ENCODE data around the gene ELOF1. TPM values are rescaled to one million over a fixed set of nuclear protein-coding genes. Genes with fewer than 3 reads are reported as not detected.
A peak's percentile ranks its signal among the peaks of the same experiment; 100 is the strongest.

ELOF1 gene
- total and polyA plus RNA-seq, 2 of the 13 experiments (the other 11 are each of a cell fraction or from before 2014, with no cell fraction given), result 14.5 to 43.2 TPM

GRCh38 chr19:11558881-11559828 is at the start of gene ELOF1 (continued):
- TF ChIP-seq HNF4A (CRISPR knock-in tag; IDR thresholded peaks at IDR 0.05) (no peak), MAFF (IDR thresholded peaks at IDR 0.05; ENCODE audit: low read depth, low read length) (no peak), XBP1 (CRISPR knock-in tag; IDR thresholded peaks at IDR 0.05) (no peak), ZNF572 (CRISPR knock-in tag; IDR thresholded peaks at IDR 0.05) (0 out of 2 replicates have a peak, but pooled peaks have one; percentile 60), ZNF788 (CRISPR knock-in tag; IDR thresholded peaks at IDR 0.05; ENCODE audit: borderline replicate concordance) (peak; percentile 63; the same call in 1 of the 2 replicates), ZNF737 (CRISPR knock-in tag; IDR thresholded peaks at IDR 0.05; ENCODE audit: borderline replicate concordance) (no peak), NCOA5 (CRISPR knock-in tag; IDR thresholded peaks at IDR 0.05) (no peak), SOX13 (IDR thresholded peaks at IDR 0.05) (no peak), SOX13 (CRISPR knock-in tag; conservative IDR thresholded peaks at IDR 0.05 in 1 of 2, IDR thresholded peaks at IDR 0.05 in 1 of 2) (no peak), ZNF580 (CRISPR knock-in tag; IDR thresholded peaks at IDR 0.05; ENCODE audit: borderline replicate concordance, low read depth) (no peak), RERE (CRISPR knock-in tag; IDR thresholded peaks at IDR 0.05; ENCODE audit: low read depth) (no peak), ZIK1 (CRISPR knock-in tag; IDR thresholded peaks at IDR 0.05; ENCODE audit: borderline replicate concordance, low read depth) (no peak), POLR2A (IDR thresholded peaks at IDR 0.05; ENCODE audit: insufficient read depth in 1 of 2, low read depth in 2 of 2, low read length in 2 of 2) (peak; percentile 85 to 98), PCBP2 (optimal IDR thresholded peaks at IDR 0.05; ENCODE audit: low read depth, low read length, poor library complexity, severe bottlenecking) (no peak), RCOR2 (CRISPR knock-in tag; IDR thresholded peaks at IDR 0.05) (no peak), ATF7 (IDR thresholded peaks at IDR 0.05) (no peak), ATF7 (CRISPR knock-in tag; IDR thresholded peaks at IDR 0.05) (peak; percentile 15; the same call in 1 of the 2 replicates), MIXL1 (CRISPR knock-in tag; IDR thresholded peaks at IDR 0.05) (no peak; the same call in 1 of the 2 replicates), ZXDC (CRISPR knock-in tag; IDR thresholded peaks at IDR 0.05) (no peak), SP5 (CRISPR knock-in tag; IDR thresholded peaks at IDR 0.05; ENCODE audit: borderline replicate concordance, low read depth) (no peak; the same call in 1 of the 2 replicates), ZNF430 (CRISPR knock-in tag; IDR thresholded peaks at IDR 0.05) (peak; percentile 53; the same call in 1 of the 2 replicates), ZNF207 (IDR thresholded peaks at IDR 0.05; ENCODE audit: borderline replicate concordance) (no peak), ZNF598 (CRISPR knock-in tag; IDR thresholded peaks at IDR 0.05; ENCODE audit: borderline replicate concordance) (peak; percentile 95; the same call in 1 of the 2 replicates)
